HEK293 (cell line): Measurements from ENCODE around the gene MRPL18.

Source experiments
- CTCF ChIA-PET: fragments of 350-600 bp; formaldehyde crosslinking; extraction: SDS; loops from one replicate; lab custom pipeline; 2021; ENCODE audit warnings: antibody characterized with exemption; lab: Yijun Ruan, JAX
- POLR2A ChIA-PET: fragments of 300-600 bp; formaldehyde crosslinking; extraction: SDS; loops from one replicate; lab custom pipeline; 2020; ENCODE audit warnings: antibody characterized with exemption, inconsistent platforms; lab: Yijun Ruan, JAX
- H3K27ac ChIP-seq: fragments of 200-500 bp; sonication (Bioruptor generic); 2 replicates; pipeline ENCODE4 v1.5.1; 2014; ENCODE audit warnings: low read depth, low read length, control low read depth, inconsistent platforms; ENCODE audit errors: extremely low read depth
- H3K36me3 ChIP-seq, 2 experiments: fragments of 200-500 bp in 1 of 2; sonication (Bioruptor generic) in 1 of 2; 1 replicate in 1 of 2; 2 replicates in 1 of 2; pipeline ENCODE4 v1.5.1; 2014 to 2017; ENCODE audit warnings: inconsistent platforms in 2 of 2, low read length in 2 of 2; ENCODE audit not compliant: control insufficient read depth in 2 of 2, insufficient read depth in 1 of 2
- H3K4me1 ChIP-seq: fragments of 200-500 bp; sonication (Bioruptor generic); 2 replicates; pipeline ENCODE4 v1.5.1; 2014; ENCODE audit warnings: mild to moderate bottlenecking, low read length, inconsistent platforms; ENCODE audit not compliant: control insufficient read depth, insufficient read depth
- H3K4me3 ChIP-seq: 2 replicates; pipeline ENCODE4 v1.5.1; 2011; ENCODE audit warnings: low read depth, mild to moderate bottlenecking, control low read depth, low read length, moderate library complexity
- H3K9me3 ChIP-seq: fragments of 200-500 bp; sonication (Bioruptor generic); 2 replicates; pipeline ENCODE4 v1.5.1; 2014; ENCODE audit warnings: low read depth, low read length, inconsistent platforms; ENCODE audit not compliant: control insufficient read depth, insufficient read depth
- FEZF1 ChIP-seq: fragments of 450-650 bp; formaldehyde crosslinking; IDR thresholded peaks from 2 replicates; pipeline ENCODE4 v1.5.1; 2016; ENCODE audit warnings: missing biosample characterization, missing genetic modification characterization
- GFI1B ChIP-seq: fragments of 450-650 bp; formaldehyde crosslinking; IDR thresholded peaks from 2 replicates; pipeline ENCODE4 v1.5.1; 2016; ENCODE audit warnings: missing biosample characterization, missing genetic modification characterization
- GLI4 ChIP-seq: fragments of 450-650 bp; formaldehyde crosslinking; IDR thresholded peaks from 2 replicates; pipeline ENCODE4 v1.5.1; 2016; ENCODE audit warnings: missing biosample characterization, missing genetic modification characterization
- GLIS1 ChIP-seq: fragments of 450-650 bp; formaldehyde crosslinking; IDR thresholded peaks from 2 replicates; pipeline ENCODE4 v1.5.1; 2016; ENCODE audit warnings: missing biosample characterization, missing genetic modification characterization
- HOXD13 ChIP-seq: sonication (generic); formaldehyde crosslinking; IDR thresholded peaks from 2 replicates; pipeline ENCODE4 v1.8.0; 2022; ENCODE audit warnings: missing genetic modification reagents, borderline replicate concordance
- IKZF3 ChIP-seq: fragments of 450-650 bp; IDR thresholded peaks from 2 replicates; pipeline ENCODE4 v1.5.0; 2018; ENCODE audit warnings: missing biosample characterization, mild to moderate bottlenecking, missing genetic modification characterization, moderate library complexity
- PRDM1 ChIP-seq: fragments of 450-650 bp; formaldehyde crosslinking; IDR thresholded peaks from 2 replicates; pipeline ENCODE4; 2016; ENCODE audit warnings: missing biosample characterization, missing genetic modification characterization
- SCRT2 ChIP-seq: fragments of 450-650 bp; formaldehyde crosslinking; IDR thresholded peaks from 2 replicates; pipeline ENCODE4 v1.5.1; 2016; ENCODE audit warnings: missing biosample characterization, missing genetic modification characterization
- SP7 ChIP-seq: fragments of 450-650 bp; formaldehyde crosslinking; IDR thresholded peaks from 2 replicates; pipeline ENCODE4 v1.5.1; 2016; ENCODE audit warnings: missing biosample characterization, missing genetic modification characterization
- YY1 ChIP-seq: fragments of 450-650 bp; formaldehyde crosslinking; IDR thresholded peaks from 2 replicates; pipeline ENCODE4 v1.5.1; 2018; ENCODE audit warnings: missing biosample characterization, missing genetic modification characterization
- ZBTB48 ChIP-seq: fragments of 450-650 bp; formaldehyde crosslinking; IDR thresholded peaks from 2 replicates; pipeline ENCODE4 v1.5.1; 2016; ENCODE audit warnings: missing biosample characterization, missing genetic modification characterization
- ZFP37 ChIP-seq: fragments of 450-650 bp; formaldehyde crosslinking; IDR thresholded peaks from 2 replicates; pipeline ENCODE4 v1.5.1; 2016; ENCODE audit warnings: missing biosample characterization, missing genetic modification characterization
- ZIC2 ChIP-seq: fragments of 450-650 bp; formaldehyde crosslinking; IDR thresholded peaks from 2 replicates; pipeline ENCODE4 v1.5.1; 2016; ENCODE audit warnings: missing biosample characterization, missing genetic modification characterization
- ZNF169 ChIP-seq: fragments of 450-650 bp; formaldehyde crosslinking; IDR thresholded peaks from 2 replicates; pipeline ENCODE4 v1.5.1; 2016; ENCODE audit warnings: missing biosample characterization, missing genetic modification characterization
- ZNF2 ChIP-seq: fragments of 450-650 bp; formaldehyde crosslinking; IDR thresholded peaks from 2 replicates; pipeline ENCODE4 v1.5.1; 2016; ENCODE audit warnings: missing biosample characterization, missing genetic modification characterization
- ZNF214 ChIP-seq: fragments of 450-650 bp; formaldehyde crosslinking; IDR thresholded peaks from 2 replicates; pipeline ENCODE4 v1.5.1; 2017; ENCODE audit warnings: missing biosample characterization, mild to moderate bottlenecking, missing genetic modification characterization, borderline replicate concordance
- ZNF335 ChIP-seq: fragments of 450-650 bp; formaldehyde crosslinking; conservative IDR thresholded peaks from 2 replicates; pipeline ENCODE4 v1.5.1; 2016; ENCODE audit warnings: missing biosample characterization, missing genetic modification characterization
- ZNF37A ChIP-seq: fragments of 450-650 bp; IDR thresholded peaks from 2 replicates; pipeline ENCODE4 v1.5.1; 2018; ENCODE audit warnings: missing biosample characterization, missing genetic modification characterization
- ZNF600 ChIP-seq: fragments of 450-650 bp; formaldehyde crosslinking; IDR thresholded peaks from 2 replicates; pipeline ENCODE4 v1.5.1; 2016; ENCODE audit warnings: missing biosample characterization, missing genetic modification characterization
- ZNF843 ChIP-seq: fragments of 450-650 bp; formaldehyde crosslinking; IDR thresholded peaks from 2 replicates; pipeline ENCODE4 v1.5.1; 2016; ENCODE audit warnings: missing biosample characterization, missing genetic modification characterization
- TF ChIP-seq, protein P1 (sequence below): fragments of 450-650 bp; formaldehyde crosslinking; IDR thresholded peaks from 2 replicates; pipeline ENCODE4 v1.5.1; 2016; ENCODE audit warnings: missing biosample characterization, missing genetic modification characterization
- TF ChIP-seq, protein P2 (sequence below): fragments of 450-650 bp; formaldehyde crosslinking; optimal IDR thresholded peaks from 2 replicates; pipeline ENCODE3; 2016; ENCODE audit warnings: missing biosample characterization, mild to moderate bottlenecking, missing genetic modification characterization
- TF ChIP-seq, protein P3 (sequence below): fragments of 450-650 bp; formaldehyde crosslinking; IDR thresholded peaks from 2 replicates; pipeline ENCODE4 v1.5.1; 2016; ENCODE audit warnings: missing biosample characterization, missing genetic modification characterization
- TF ChIP-seq, protein P4 (sequence below): fragments of 450-650 bp; formaldehyde crosslinking; conservative IDR thresholded peaks from 2 replicates; pipeline ENCODE4 v1.5.1; 2016; ENCODE audit warnings: low read depth, missing biosample characterization, missing genetic modification characterization

The MRPL18 gene

DNA sequence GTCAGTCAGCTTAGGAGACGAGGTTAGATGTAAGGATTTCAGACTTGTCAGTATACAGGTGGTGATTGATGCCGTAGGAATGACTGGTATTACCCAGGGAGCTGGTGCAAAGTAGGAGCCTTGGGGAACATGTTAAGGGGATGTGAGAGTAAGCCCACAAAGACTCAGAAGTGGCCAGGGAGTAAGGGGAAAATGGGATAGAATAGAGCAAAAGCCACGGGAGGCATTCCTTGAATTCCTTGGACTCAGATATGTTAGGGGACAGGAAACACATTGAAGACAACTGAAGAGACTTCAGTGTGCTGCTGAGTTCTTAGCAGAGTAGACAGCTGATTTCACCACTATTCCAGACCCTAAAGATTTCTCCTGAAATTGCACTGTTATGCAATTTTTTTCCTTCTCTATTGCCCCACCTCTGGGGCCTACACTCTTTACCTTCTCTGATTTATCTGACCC lies 29.6 kb upstream of the MRPL18 start:
- peak overlapping the region; percentile 90; the same call in 1 of the 2 replicates for H3K27ac ChIP-seq
- peak overlapping the region; percentile 64 for H3K4me3 ChIP-seq
- CTCF ChIA-PET, result interaction anchor here (1.0 to 1.9 kb wide), 3 partner anchors 9 to 72 kb away, joined by 3 to 5 read pairs (median 4); no protein-coding TSS in a partner anchor
- H3K36me3 ChIP-seq, result peaks cover 14 to 60% of the 10 kb centered on the region in 2 experiments
- POLR2A ChIA-PET, result interaction anchor here (1.1 to 6.3 kb wide), 4 partner anchors 26 to 68 kb away, joined by 4 to 88 read pairs (median 36); partner anchors contain the start of genes MRPL18, TCP1 and WTAP
- TF ChIP-seq SCRT2 (peak; percentile 90), PRDM1 (peak; percentile 72), IKZF3 (tag by site-specific recombination) (peak; percentile 74), ZNF169 (tag by site-specific recombination) (no peak), ZNF600 (tag by site-specific recombination) (peak; percentile 89), SP7 (no peak), ZBTB48 (tag by site-specific recombination) (peak; percentile 94), GFI1B (tag by site-specific recombination) (no peak), ZIC2 (tag by site-specific recombination) (no peak), GLIS1 (tag by site-specific recombination) (peak; percentile 69), FEZF1 (tag by site-specific recombination) (no peak), HOXD13 (no peak), ZNF335 (tag by site-specific recombination) (no peak)
- TF ChIP-seq, protein P1, sequence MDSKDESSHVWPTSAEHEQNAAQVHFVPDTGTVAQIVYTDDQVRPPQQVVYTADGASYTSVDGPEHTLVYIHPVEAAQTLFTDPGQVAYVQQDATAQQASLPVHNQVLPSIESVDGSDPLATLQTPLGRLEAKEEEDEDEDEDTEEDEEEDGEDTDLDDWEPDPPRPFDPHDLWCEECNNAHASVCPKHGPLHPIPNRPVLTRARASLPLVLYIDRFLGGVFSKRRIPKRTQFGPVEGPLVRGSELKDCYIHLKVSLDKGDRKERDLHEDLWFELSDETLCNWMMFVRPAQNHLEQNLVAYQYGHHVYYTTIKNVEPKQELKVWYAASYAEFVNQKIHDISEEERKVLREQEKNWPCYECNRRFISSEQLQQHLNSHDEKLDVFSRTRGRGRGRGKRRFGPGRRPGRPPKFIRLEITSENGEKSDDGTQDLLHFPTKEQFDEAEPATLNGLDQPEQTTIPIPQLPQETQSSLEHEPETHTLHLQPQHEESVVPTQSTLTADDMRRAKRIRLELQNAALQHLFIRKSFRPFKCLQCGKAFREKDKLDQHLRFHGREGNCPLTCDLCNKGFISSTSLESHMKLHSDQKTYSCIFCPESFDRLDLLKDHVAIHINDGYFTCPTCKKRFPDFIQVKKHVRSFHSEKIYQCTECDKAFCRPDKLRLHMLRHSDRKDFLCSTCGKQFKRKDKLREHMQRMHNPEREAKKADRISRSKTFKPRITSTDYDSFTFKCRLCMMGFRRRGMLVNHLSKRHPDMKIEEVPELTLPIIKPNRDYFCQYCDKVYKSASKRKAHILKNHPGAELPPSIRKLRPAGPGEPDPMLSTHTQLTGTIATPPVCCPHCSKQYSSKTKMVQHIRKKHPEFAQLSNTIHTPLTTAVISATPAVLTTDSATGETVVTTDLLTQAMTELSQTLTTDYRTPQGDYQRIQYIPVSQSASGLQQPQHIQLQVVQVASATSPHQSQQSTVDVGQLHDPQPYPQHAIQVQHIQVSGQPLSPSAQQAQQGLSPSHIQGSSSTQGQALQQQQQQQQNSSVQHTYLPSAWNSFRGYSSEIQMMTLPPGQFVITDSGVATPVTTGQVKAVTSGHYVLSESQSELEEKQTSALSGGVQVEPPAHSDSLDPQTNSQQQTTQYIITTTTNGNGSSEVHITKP (tag by site-specific recombination), result no peak
- TF ChIP-seq, all 188 proteins: peak for 6
- no peaks in the 10 kb centered on the region for H3K9me3 ChIP-seq
- H3K4me1 ChIP-seq, result no peaks in the 10 kb centered on the region

DNA sequence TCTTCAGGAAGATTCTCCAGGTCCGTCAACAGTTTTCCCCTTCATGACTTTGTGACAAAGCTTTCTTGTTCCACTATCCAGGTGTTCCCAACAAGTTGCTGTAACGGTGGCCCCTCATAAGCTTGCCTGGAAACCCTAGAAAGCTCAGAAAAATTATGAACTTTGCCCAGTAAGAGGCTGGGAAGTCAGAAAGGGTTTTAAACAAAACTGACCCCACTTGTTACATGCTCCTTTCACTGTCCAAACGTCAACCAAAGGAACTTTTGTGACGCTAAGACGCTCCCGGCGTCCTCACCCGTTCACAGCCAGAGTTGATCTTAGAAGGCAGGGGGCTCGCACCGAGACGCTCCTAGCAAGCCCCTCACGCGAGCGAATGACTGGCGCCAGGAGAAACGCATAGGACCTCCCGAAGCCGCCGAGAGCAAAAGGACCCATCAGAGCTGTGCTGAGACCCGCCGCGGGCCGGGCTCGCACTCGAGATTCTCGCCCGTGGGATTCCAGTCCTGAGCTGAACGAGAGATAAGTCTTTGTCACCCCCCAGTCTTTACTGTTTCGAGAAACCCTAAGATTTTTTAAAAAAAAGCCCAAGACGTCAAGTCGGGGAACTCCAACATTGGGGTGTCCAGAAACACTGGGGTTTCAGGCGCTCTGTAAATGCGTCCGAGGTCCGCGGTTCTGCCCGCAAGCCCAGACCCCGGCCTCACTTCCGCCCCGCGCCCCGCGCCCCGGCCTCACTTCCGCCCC lies 29.0 kb upstream of the MRPL18 start:
- Histone ChIP-seq H3K4me3 (peak overlapping the region; percentile 64), H3K27ac (peak overlapping the region; percentile 90), H3K4me1 (no peaks in the 10 kb centered on the region), H3K9me3 (no peaks in the 10 kb centered on the region), H3K36me3 (peaks cover 16 to 60% of the 10 kb centered on the region in 2 experiments)
- ChIA-PET CTCF (interaction anchor here (1.0 to 1.9 kb wide), 2 partner anchors 70 to 73 kb away, joined by 4 to 5 read pairs; no protein-coding TSS in a partner anchor), POLR2A (interaction anchor here (1.0 to 6.3 kb wide), 13 partner anchors 9 to 69 kb away, joined by 3 to 88 read pairs (median 5); partner anchors contain the start of genes MRPL18, TCP1 and WTAP)
- TF ChIP-seq YY1 (tag by site-specific recombination) (no peak), ZNF843 (tag by site-specific recombination) (no peak), ZFP37 (tag by site-specific recombination) (no peak), GLI4 (tag by site-specific recombination) (no peak), ZNF214 (tag by site-specific recombination) (no peak), ZNF2 (no peak), ZNF37A (tag by site-specific recombination) (no peak)
- TF ChIP-seq, protein P2, sequence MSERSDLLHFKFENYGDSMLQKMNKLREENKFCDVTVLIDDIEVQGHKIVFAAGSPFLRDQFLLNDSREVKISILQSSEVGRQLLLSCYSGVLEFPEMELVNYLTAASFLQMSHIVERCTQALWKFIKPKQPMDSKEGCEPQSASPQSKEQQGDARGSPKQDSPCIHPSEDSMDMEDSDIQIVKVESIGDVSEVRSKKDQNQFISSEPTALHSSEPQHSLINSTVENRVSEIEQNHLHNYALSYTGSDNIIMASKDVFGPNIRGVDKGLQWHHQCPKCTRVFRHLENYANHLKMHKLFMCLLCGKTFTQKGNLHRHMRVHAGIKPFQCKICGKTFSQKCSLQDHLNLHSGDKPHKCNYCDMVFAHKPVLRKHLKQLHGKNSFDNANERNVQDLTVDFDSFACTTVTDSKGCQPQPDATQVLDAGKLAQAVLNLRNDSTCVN (tag by site-specific recombination), result peak; percentile 51
- TF ChIP-seq, protein P3, sequence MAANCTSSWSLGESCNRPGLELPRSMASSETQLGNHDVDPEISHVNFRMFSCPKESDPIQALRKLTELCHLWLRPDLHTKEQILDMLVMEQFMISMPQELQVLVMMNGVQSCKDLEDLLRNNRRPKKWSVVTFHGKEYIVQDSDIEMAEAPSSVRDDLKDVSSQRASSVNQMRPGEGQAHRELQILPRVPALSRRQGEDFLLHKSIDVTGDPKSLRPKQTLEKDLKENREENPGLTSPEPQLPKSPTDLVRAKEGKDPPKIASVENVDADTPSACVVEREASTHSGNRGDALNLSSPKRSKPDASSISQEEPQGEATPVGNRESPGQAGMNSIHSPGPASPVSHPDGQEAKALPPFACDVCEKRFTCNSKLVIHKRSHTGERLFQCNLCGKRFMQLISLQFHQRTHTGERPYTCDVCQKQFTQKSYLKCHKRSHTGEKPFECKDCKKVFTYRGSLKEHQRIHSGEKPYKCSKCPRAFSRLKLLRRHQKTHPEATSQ (tag by site-specific recombination), result no peak
- TF ChIP-seq, protein P4, sequence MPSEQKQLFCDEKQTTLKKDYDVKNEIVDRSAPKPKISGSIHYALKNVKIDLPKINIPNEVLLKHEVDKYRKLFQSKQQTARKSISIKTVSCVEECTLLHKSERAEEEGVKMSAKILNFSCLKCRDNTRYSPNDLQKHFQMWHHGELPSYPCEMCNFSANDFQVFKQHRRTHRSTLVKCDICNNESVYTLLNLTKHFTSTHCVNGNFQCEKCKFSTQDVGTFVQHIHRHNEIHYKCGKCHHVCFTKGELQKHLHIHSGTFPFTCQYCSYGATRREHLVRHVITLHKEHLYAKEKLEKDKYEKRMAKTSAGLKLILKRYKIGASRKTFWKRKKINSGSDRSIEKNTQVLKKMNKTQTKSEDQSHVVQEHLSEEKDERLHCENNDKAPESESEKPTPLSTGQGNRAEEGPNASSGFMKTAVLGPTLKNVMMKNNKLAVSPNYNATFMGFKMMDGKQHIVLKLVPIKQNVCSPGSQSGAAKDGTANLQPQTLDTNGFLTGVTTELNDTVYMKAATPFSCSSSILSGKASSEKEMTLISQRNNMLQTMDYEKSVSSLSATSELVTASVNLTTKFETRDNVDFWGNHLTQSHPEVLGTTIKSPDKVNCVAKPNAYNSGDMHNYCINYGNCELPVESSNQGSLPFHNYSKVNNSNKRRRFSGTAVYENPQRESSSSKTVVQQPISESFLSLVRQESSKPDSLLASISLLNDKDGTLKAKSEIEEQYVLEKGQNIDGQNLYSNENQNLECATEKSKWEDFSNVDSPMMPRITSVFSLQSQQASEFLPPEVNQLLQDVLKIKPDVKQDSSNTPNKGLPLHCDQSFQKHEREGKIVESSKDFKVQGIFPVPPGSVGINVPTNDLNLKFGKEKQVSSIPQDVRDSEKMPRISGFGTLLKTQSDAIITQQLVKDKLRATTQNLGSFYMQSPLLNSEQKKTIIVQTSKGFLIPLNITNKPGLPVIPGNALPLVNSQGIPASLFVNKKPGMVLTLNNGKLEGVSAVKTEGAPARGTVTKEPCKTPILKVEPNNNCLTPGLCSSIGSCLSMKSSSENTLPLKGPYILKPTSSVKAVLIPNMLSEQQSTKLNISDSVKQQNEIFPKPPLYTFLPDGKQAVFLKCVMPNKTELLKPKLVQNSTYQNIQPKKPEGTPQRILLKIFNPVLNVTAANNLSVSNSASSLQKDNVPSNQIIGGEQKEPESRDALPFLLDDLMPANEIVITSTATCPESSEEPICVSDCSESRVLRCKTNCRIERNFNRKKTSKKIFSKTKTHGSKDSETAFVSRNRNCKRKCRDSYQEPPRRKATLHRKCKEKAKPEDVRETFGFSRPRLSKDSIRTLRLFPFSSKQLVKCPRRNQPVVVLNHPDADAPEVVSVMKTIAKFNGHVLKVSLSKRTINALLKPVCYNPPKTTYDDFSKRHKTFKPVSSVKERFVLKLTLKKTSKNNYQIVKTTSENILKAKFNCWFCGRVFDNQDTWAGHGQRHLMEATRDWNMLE, result 0 out of 2 replicates have a peak, but pooled peaks have one; percentile 17
